HL-60 (cell line): ENCODE data around the gene NEURL1.

ENCODE experiments used
- GABPA ChIP-seq: IDR thresholded peaks from 2 replicates; pipeline ENCODE4 v1.6.1; 2012; ENCODE audit warnings: low read depth
- TF ChIP-seq, protein P1 (sequence below): IDR thresholded peaks from one replicate; pipeline ENCODE4 v1.5.1; 2011; ENCODE audit warnings: low read length, control low read depth, inconsistent platforms; ENCODE audit not compliant: insufficient read depth

GRCh38 chr10:103498936-103499638 is 5.6 kb downstream of the NEURL1 start:
- TF ChIP-seq, protein P1, sequence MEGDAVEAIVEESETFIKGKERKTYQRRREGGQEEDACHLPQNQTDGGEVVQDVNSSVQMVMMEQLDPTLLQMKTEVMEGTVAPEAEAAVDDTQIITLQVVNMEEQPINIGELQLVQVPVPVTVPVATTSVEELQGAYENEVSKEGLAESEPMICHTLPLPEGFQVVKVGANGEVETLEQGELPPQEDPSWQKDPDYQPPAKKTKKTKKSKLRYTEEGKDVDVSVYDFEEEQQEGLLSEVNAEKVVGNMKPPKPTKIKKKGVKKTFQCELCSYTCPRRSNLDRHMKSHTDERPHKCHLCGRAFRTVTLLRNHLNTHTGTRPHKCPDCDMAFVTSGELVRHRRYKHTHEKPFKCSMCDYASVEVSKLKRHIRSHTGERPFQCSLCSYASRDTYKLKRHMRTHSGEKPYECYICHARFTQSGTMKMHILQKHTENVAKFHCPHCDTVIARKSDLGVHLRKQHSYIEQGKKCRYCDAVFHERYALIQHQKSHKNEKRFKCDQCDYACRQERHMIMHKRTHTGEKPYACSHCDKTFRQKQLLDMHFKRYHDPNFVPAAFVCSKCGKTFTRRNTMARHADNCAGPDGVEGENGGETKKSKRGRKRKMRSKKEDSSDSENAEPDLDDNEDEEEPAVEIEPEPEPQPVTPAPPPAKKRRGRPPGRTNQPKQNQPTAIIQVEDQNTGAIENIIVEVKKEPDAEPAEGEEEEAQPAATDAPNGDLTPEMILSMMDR, result no peak
- no peak for TF ChIP-seq GABPA
